Gastroesophageal sphincter (tissue), 3 donors: Measurements from ENCODE around the gene HHAT.

ENCODE experiments used
- CTCF ChIP-seq, 4 experiments: fragments of 200-600 bp in 2 of 4; fragments of 450-650 bp in 2 of 4; sonication (generic) in 1 of 4; IDR thresholded peaks; one replicate each; pipeline ENCODE4 v1.5.1; 2017 to 2019; ENCODE audit warnings: antibody characterized with exemption in 4 of 4, mild to moderate bottlenecking in 2 of 4, moderate library complexity in 2 of 4
- POLR2A ChIP-seq, 2 donors: fragments of 450-650 bp; IDR thresholded peaks; one replicate each; pipeline ENCODE4 v1.6.1; 2017; ENCODE audit warnings: antibody characterized with exemption in 2 of 2, mild to moderate bottlenecking in 2 of 2, moderate library complexity in 1 of 2

GRCh38 chr1:210698661-210699060 lies 370.0 kb downstream of the HHAT start:
- TF ChIP-seq CTCF (IDR thresholded peaks at IDR 0.05) (no peak), POLR2A (IDR thresholded peaks at IDR 0.05) (no peak)
